GM12878 (cell line): ENCODE results near the gene NISCH. TPM values are rescaled to one million over a fixed set of nuclear protein-coding genes. Genes with fewer than 3 reads are reported as not detected.

Experiments used
- ATAC-seq: fragments of 200-7000 bp; cut with Tn5 transposase; 3 replicates; pipeline ENCODE4 v1.9.1; 2020; ENCODE audit warnings: mild to moderate bottlenecking, moderate library complexity
- BruUV-seq: library from RNA; stranded (reverse); fragments of 400-500 nt; replicated peaks from 2 replicates; lab custom pipeline; 2021; lab: Mats Ljungman, UMichigan
- CTCF ChIA-PET: fragments of 300-600 bp; sonication (Branson Sonifier 250); formaldehyde crosslinking; extraction: SDS; loops from one replicate; lab custom pipeline; 2021; ENCODE audit warnings: inconsistent platforms; lab: Yijun Ruan, JAX
- POLR2A ChIA-PET: fragments of 350-600 bp; formaldehyde crosslinking; extraction: SDS; loops from one replicate; lab custom pipeline; 2021; ENCODE audit warnings: inconsistent platforms; lab: Charles Lee
- RAD21 ChIA-PET: fragments of 300-600 bp; sonication (Branson Sonifier 250); formaldehyde crosslinking; loops from one replicate; lab custom pipeline; 2023; ENCODE audit warnings: antibody characterized with exemption; ENCODE audit not compliant: unreplicated experiment; lab: Charles Lee
- SMC1A ChIA-PET: fragments of 300-600 bp; sonication (Branson Sonifier 250); formaldehyde crosslinking; loops from one replicate; lab custom pipeline; 2023; ENCODE audit not compliant: unreplicated experiment, uncharacterized antibody; lab: Charles Lee
- DNase-seq: peaks from one replicate; pipeline ENCODE4 v3.0.0-alpha.2; 2011; ENCODE audit warnings: low read depth, low spot score
- FAIRE-seq: peaks from 3 replicates; lab custom pipeline; 2011; peaks lifted over from hg19 to GRCh38; lab: Jason Lieb, UNC
- H2AFZ ChIP-seq: 2 replicates; pipeline ENCODE4 v1.6.0; 2011; ENCODE audit warnings: low read depth, low read length, control low read depth; ENCODE audit not compliant: control insufficient read depth
- H3K27ac ChIP-seq: 2 replicates; pipeline ENCODE4 v1.5.1; 2011; ENCODE audit warnings: control low read depth; ENCODE audit not compliant: control insufficient read depth, insufficient read depth
- H3K27me3 ChIP-seq, 2 experiments: replicated peaks in 1 of 2; 2 replicates each; pipeline versions ENCODE4 v1.6.0 to v1.6.1; 2011; ENCODE audit warnings: low read length in 1 of 2; ENCODE audit not compliant: control insufficient read depth in 2 of 2, insufficient read depth in 2 of 2
- H3K36me3 ChIP-seq, 2 experiments: 2 replicates each; pipeline ENCODE4 v1.5.1; 2011; ENCODE audit warnings: low read length in 1 of 2; ENCODE audit not compliant: control insufficient read depth in 2 of 2, insufficient read depth in 2 of 2
- H3K4me1 ChIP-seq: 2 replicates; pipeline ENCODE4 v1.6.1; 2011; ENCODE audit warnings: mild to moderate bottlenecking, low read length, moderate library complexity, mixed read lengths; ENCODE audit not compliant: control insufficient read depth, insufficient read depth
- H3K4me2 ChIP-seq: 2 replicates; pipeline ENCODE4 v1.6.0; 2011; ENCODE audit warnings: control low read depth; ENCODE audit not compliant: control insufficient read depth, insufficient read depth
- H3K4me3 ChIP-seq: fragments of 200-600 bp; sonication (generic); 2 replicates; pipeline ENCODE4 v1.5.1; 2016
- H3K79me2 ChIP-seq: 2 replicates; pipeline ENCODE4 v1.6.0; 2011; ENCODE audit warnings: low read length; ENCODE audit not compliant: control insufficient read depth, insufficient read depth
- H3K9ac ChIP-seq: 2 replicates; pipeline ENCODE4 v1.8.0; 2011; ENCODE audit warnings: low read length, control low read depth, mixed read lengths; ENCODE audit not compliant: control insufficient read depth, insufficient read depth
- H3K9me3 ChIP-seq: replicated peaks from 3 replicates; pipeline ENCODE4 v1.5.1; 2011; ENCODE audit warnings: mild to moderate bottlenecking, low read length; ENCODE audit not compliant: control insufficient read depth, insufficient read depth
- H4K20me1 ChIP-seq: 2 replicates; pipeline ENCODE4 v1.6.0; 2011; ENCODE audit not compliant: control insufficient read depth, insufficient read depth
- MEF2B ChIP-seq: fragments of 450-650 bp; IDR thresholded peaks from 2 replicates; pipeline ENCODE4 v1.6.1; 2018; ENCODE audit warnings: mild to moderate bottlenecking, moderate library complexity; ENCODE audit not compliant: partially characterized antibody, poor library complexity, severe bottlenecking
- SMAD1 ChIP-seq: fragments of 450-650 bp; IDR thresholded peaks from 2 replicates; pipeline ENCODE4 v1.6.1; 2018; ENCODE audit warnings: mild to moderate bottlenecking, low read depth; ENCODE audit not compliant: partially characterized antibody
- SPI1 ChIP-seq: IDR thresholded peaks from 2 replicates; pipeline ENCODE4 v1.6.1; 2011; ENCODE audit warnings: low read depth, mild to moderate bottlenecking, low read length, moderate library complexity, borderline replicate concordance; ENCODE audit not compliant: insufficient read depth
- TCF7 ChIP-seq: IDR thresholded peaks from 2 replicates; pipeline ENCODE4 v1.6.1; 2014; ENCODE audit warnings: antibody characterized with exemption, borderline replicate concordance
- WGBS: methylation state at CpG from one replicate; pipeline ENCODE4 v1.1.6; 2016; ENCODE audit warnings: low lambda C conversion rate; ENCODE audit not compliant: insufficient replicate concordance, insufficient coverage; ENCODE audit errors: missing lambda C conversion rate; 5-methylcytosine and 5-hydroxymethylcytosine counted together
- in situ Hi-C: fragments of 300-500 bp; cut with MboI; formaldehyde crosslinking; loops from 9 replicates; pipeline ENCODE4 v1.14.3; 2018; ENCODE audit warnings: mixed read lengths
- intact Hi-C: fragments of 100-400 bp; cut with micrococcal nuclease; formaldehyde crosslinking; loops from one replicate; pipeline ENCODE4 v1.14.2; 2022; ENCODE audit not compliant: unreplicated experiment
- polyA plus RNA-seq, 11 experiments: library from polyadenylated mRNA; depleted of rRNA in 4 of 11; unstranded in 6 of 11; stranded (reverse) in 5 of 11; fragments of >200 nt; fragmentation: Nextera tagmentation in 4 of 11; fragmentation: Illumina TruSeq in 1 of 11; extraction: Ambion mirVana in 4 of 11; extraction: Trizol in 1 of 11; gene quantifications; 1 replicate in 1 of 11; 2 replicates in 10 of 11; pipeline versions ENCODE4 v1.2.1 to v1.2.3, GENCODE V29; 2011 to 2016; ENCODE audit warnings: inconsistent platforms in 2 of 11, missing spikeins in 2 of 11, low read depth in 1 of 11
- total RNA-seq, 4 experiments: library from RNA; depleted of rRNA in 3 of 4; stranded (reverse); fragments of >200 nt in 3 of 4; fragmentation: Illumina TruSeq in 1 of 4; extraction: Trizol in 1 of 4; gene quantifications; 2 replicates each; pipeline versions ENCODE4 v1.2.1 to v1.2.3, GENCODE V29; 2013 to 2021
- TF ChIP-seq, protein P1 (sequence below): fragments of 450-650 bp; formaldehyde crosslinking; IDR thresholded peaks from 2 replicates; pipeline ENCODE4 v1.5.0; 2022; ENCODE audit warnings: mild to moderate bottlenecking, missing genetic modification characterization
- TF ChIP-seq, protein P2 (sequence below): IDR thresholded peaks from 2 replicates; pipeline ENCODE4 v1.6.1; 2011; ENCODE audit warnings: low read depth, low read length, improper control_type of control experiment, borderline replicate concordance

NISCH gene
- total and polyA plus RNA-seq, 10 of the 15 experiments (the other 5 are each of a cell fraction or from before 2014, with no cell fraction given): 0.76 to 52.5 (median 24.6) TPM

DNA sequence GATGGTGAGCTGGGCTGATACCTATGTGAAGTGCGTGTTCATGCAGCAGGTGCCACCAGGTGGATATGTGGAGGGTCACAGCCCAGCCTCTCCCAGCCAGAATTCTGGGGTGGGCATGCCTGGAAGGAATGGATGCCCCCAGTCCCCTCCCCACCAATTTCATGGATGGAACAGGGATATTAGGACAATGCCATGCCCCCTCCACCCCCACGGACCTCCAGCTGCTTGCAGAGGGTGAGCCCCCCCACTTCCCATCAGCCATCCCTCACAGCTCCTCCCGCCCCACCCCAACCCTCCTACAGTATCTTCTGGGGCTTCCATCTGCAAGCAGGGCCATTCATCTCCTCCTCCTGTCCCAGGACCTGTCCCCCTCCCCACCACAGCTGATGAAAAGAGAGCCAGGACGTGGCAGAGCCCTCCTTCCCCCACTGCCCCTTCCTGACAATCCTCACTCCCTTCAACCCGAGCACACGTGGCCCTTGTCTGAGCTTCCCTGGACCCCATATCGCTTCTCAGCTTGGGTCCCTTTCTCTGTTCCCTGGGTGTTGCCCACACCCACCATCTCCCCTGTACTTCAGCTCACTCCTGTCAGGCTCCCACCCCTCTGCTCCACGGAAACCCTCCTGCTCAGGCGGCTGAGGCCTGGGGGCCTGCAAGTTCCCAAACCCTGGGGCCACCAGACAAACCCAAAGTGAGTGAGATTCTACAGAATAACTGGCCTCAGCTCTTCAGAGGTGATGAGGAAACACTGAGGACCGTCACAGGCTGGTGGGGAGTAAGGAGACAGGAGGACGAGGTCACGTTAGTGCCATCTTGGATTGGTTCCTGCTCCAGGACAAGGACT lies 7.7 kb upstream of the NISCH start:
- WGBS: 28% methylated on average over 12 of the region's 12 CpGs
- SMC1A ChIA-PET: interaction anchor here (0.5 to 2.6 kb wide), 12 partner anchors 11 to 227 kb away, joined by 3 to 11 read pairs (median 4); no protein-coding TSS in a partner anchor
- CTCF ChIA-PET: interaction anchor here (0.8 to 6.6 kb wide), 22 partner anchors 9 to 395 kb away, joined by 3 to 147 read pairs (median 6); no protein-coding TSS in a partner anchor
- POLR2A ChIA-PET: interaction anchor here (0.8 to 1.6 kb wide), 3 partner anchors 9 to 35 kb away, joined by 3 to 4 read pairs (median 3); no protein-coding TSS in a partner anchor
- intact Hi-C loops: loop anchor here (1.0 to 5.0 kb wide), 4 partner anchors 19 to 225 kb away; no protein-coding TSS in a partner anchor
- Histone ChIP-seq H2AFZ (no peak overlapping the region), H3K36me3 (no peaks in the 10 kb centered on the region), H3K4me2 (no peak overlapping the region), H3K9me3 (no peaks in the 10 kb centered on the region), H3K27me3 (no peaks in the 10 kb centered on the region)
- no TSS peak for BruUV-seq
- FAIRE-seq: no peak
- ATAC-seq: no peak
- RAD21 ChIA-PET: interaction anchor here (0.6 to 5.8 kb wide), 7 partner anchors 9 to 446 kb away, joined by 4 to 63 read pairs (median 5); no protein-coding TSS in a partner anchor
- in situ Hi-C loops: no loop called here
- no peak for TF ChIP-seq MEF2B
- no peak for TF ChIP-seq SMAD1
- TF ChIP-seq SPI1: no peak
- TF ChIP-seq TCF7: no peak
- TF ChIP-seq, protein P1, sequence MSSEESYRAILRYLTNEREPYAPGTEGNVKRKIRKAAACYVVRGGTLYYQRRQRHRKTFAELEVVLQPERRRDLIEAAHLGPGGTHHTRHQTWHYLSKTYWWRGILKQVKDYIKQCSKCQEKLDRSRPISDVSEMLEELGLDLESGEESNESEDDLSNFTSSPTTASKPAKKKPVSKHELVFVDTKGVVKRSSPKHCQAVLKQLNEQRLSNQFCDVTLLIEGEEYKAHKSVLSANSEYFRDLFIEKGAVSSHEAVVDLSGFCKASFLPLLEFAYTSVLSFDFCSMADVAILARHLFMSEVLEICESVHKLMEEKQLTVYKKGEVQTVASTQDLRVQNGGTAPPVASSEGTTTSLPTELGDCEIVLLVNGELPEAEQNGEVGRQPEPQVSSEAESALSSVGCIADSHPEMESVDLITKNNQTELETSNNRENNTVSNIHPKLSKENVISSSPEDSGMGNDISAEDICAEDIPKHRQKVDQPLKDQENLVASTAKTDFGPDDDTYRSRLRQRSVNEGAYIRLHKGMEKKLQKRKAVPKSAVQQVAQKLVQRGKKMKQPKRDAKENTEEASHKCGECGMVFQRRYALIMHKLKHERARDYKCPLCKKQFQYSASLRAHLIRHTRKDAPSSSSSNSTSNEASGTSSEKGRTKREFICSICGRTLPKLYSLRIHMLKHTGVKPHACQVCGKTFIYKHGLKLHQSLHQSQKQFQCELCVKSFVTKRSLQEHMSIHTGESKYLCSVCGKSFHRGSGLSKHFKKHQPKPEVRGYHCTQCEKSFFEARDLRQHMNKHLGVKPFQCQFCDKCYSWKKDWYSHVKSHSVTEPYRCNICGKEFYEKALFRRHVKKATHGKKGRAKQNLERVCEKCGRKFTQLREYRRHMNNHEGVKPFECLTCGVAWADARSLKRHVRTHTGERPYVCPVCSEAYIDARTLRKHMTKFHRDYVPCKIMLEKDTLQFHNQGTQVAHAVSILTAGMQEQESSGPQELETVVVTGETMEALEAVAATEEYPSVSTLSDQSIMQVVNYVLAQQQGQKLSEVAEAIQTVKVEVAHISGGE (CRISPR knock-in tag): no peak
- TF ChIP-seq, protein P2, sequence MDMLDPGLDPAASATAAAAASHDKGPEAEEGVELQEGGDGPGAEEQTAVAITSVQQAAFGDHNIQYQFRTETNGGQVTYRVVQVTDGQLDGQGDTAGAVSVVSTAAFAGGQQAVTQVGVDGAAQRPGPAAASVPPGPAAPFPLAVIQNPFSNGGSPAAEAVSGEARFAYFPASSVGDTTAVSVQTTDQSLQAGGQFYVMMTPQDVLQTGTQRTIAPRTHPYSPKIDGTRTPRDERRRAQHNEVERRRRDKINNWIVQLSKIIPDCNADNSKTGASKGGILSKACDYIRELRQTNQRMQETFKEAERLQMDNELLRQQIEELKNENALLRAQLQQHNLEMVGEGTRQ: no peak
- TF ChIP-seq, all 136 proteins: peak for 0
- no peaks in the 10 kb centered on the region for H3K79me2 ChIP-seq
- no peaks in the 10 kb centered on the region for H3K4me1 ChIP-seq
- no peaks in the 10 kb centered on the region for H4K20me1 ChIP-seq
- DNase-seq: no peak
- H3K27ac ChIP-seq: no peak overlapping the region
- H3K4me3 ChIP-seq: no peak overlapping the region
- H3K9ac ChIP-seq: no peak overlapping the region
